ENCODE data around the gene IL18R1. TPM values are rescaled to one million over a fixed set of nuclear protein-coding genes. Genes with fewer than 3 reads are reported as not detected.

Gene IL18R1
- total RNA-seq, 1 donor from 2014 or later = not detected

DNA sequence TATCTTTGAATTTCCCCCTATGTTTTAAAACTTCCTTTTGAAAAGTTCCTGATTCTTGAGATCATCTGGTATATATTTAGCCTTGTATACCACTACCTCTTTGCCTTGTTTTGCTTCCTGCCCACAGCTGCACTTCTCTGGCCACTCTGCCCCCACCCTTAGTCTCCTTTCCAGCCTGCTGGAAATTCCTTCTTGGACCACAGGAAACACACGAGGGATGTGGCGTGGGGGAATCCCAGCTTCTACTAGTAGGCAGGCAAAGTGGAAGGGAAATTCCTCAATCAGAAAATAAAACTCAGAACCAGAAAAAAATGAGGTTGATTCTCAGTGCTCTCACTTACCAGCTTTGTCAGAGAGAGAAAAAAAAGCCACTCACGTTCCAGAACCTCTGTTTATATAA is 80.7 kb downstream of the IL18R1 start:
- Mint-ChIP-seq H3K4me1 (ENCODE audit: low read depth, unreplicated experiment) (no peaks in the 10 kb centered on the region), H3K36me3 (ENCODE audit: unreplicated experiment) (no peaks in the 10 kb centered on the region), H3K9me3 (ENCODE audit: unreplicated experiment) (no peaks in the 10 kb centered on the region), H3K4me3 (ENCODE audit: unreplicated experiment) (no peak overlapping the region), H3K27me3 (ENCODE audit: unreplicated experiment) (no peaks in the 10 kb centered on the region), H3K27ac (ENCODE audit: unreplicated experiment) (no peak overlapping the region)
- DNase-seq = no peak
- TF ChIP-seq, protein P1, sequence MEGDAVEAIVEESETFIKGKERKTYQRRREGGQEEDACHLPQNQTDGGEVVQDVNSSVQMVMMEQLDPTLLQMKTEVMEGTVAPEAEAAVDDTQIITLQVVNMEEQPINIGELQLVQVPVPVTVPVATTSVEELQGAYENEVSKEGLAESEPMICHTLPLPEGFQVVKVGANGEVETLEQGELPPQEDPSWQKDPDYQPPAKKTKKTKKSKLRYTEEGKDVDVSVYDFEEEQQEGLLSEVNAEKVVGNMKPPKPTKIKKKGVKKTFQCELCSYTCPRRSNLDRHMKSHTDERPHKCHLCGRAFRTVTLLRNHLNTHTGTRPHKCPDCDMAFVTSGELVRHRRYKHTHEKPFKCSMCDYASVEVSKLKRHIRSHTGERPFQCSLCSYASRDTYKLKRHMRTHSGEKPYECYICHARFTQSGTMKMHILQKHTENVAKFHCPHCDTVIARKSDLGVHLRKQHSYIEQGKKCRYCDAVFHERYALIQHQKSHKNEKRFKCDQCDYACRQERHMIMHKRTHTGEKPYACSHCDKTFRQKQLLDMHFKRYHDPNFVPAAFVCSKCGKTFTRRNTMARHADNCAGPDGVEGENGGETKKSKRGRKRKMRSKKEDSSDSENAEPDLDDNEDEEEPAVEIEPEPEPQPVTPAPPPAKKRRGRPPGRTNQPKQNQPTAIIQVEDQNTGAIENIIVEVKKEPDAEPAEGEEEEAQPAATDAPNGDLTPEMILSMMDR (IDR thresholded peaks at IDR 0.05; ENCODE audit: partially characterized antibody, unreplicated experiment) = no peak

DNA sequence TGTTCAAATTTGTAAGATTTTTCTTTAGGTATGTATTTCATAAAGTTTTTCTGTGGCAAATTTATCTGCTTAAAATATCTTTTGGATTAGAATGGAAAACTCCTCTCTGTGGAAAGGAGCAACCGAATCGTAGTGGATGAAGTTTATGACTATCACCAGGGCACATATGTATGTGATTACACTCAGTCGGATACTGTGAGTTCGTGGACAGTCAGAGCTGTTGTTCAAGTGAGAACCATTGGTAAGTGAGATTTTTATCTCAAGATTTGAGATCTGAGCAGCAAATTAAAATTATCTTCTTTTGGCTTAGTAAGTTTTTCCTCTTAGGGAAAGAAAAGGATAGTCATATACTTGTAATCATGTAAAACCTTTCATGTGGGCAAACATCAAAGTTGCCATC is 81.5 kb downstream of the IL18R1 start:
- Mint-ChIP-seq H3K9me3 (ENCODE audit: unreplicated experiment) (no peaks in the 10 kb centered on the region), H3K4me1 (ENCODE audit: low read depth, unreplicated experiment) (no peaks in the 10 kb centered on the region), H3K27ac (ENCODE audit: unreplicated experiment) (no peak overlapping the region), H3K36me3 (ENCODE audit: unreplicated experiment) (no peaks in the 10 kb centered on the region), H3K27me3 (ENCODE audit: unreplicated experiment) (no peaks in the 10 kb centered on the region), H3K4me3 (ENCODE audit: unreplicated experiment) (no peak overlapping the region)
- no peak for DNase-seq
- TF ChIP-seq, protein P1 (IDR thresholded peaks at IDR 0.05; ENCODE audit: partially characterized antibody, unreplicated experiment) = no peak

DNA sequence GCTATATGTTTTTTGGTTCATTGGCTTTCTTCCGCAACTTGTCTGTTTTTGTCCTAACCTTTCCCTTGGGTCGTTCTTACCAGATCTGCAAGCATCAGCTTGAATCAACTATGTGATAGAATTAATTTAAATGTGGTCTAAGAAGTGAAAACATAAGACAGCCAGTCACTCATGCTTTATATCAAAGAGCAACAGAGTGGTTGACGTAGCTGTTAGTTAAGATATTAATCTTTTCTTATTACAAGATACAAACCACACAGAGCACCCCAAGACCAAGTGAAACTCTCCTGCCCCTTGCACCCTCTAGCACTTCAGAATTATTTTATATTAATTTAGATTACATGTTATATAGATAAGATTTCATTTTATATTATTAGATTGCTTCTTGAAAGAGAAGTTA is 82.5 kb downstream of the IL18R1 start:
- Mint-ChIP-seq H3K4me1 (ENCODE audit: low read depth, unreplicated experiment) (no peaks in the 10 kb centered on the region), H3K9me3 (ENCODE audit: unreplicated experiment) (no peaks in the 10 kb centered on the region), H3K36me3 (ENCODE audit: unreplicated experiment) (no peaks in the 10 kb centered on the region), H3K27me3 (ENCODE audit: unreplicated experiment) (peaks cover 2% of the 10 kb centered on the region), H3K27ac (ENCODE audit: unreplicated experiment) (no peak overlapping the region), H3K4me3 (ENCODE audit: unreplicated experiment) (no peak overlapping the region)
- DNase-seq = no peak
- TF ChIP-seq, protein P1 (IDR thresholded peaks at IDR 0.05; ENCODE audit: partially characterized antibody, unreplicated experiment) = no peak

DNA sequence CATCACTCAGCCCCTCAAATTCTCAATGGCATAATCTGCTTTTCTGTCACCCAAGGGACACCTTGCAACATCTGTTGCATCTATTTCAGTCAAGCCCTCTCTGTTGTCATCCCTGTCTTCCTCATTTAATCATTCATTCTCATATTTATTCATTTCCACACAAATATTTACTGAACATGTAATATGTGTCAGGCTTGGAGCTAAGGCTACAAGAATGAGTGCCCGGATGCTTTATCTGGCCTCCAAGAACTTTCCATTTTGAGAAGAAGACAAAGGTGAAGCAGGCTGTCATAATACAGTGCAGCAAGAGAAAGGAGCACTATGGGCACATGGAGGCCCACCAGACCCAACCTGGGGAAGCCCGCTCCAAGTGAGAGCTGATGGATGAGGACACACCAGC is 83.0 kb downstream of the IL18R1 start:
- Mint-ChIP-seq H3K4me3 (ENCODE audit: unreplicated experiment) (no peak overlapping the region), H3K9me3 (ENCODE audit: unreplicated experiment) (no peaks in the 10 kb centered on the region), H3K36me3 (ENCODE audit: unreplicated experiment) (no peaks in the 10 kb centered on the region), H3K4me1 (ENCODE audit: low read depth, unreplicated experiment) (no peaks in the 10 kb centered on the region), H3K27me3 (ENCODE audit: unreplicated experiment) (peaks cover 2% of the 10 kb centered on the region), H3K27ac (ENCODE audit: unreplicated experiment) (no peak overlapping the region)
- TF ChIP-seq, protein P1 (IDR thresholded peaks at IDR 0.05; ENCODE audit: partially characterized antibody, unreplicated experiment) = no peak
- no peak for DNase-seq

DNA sequence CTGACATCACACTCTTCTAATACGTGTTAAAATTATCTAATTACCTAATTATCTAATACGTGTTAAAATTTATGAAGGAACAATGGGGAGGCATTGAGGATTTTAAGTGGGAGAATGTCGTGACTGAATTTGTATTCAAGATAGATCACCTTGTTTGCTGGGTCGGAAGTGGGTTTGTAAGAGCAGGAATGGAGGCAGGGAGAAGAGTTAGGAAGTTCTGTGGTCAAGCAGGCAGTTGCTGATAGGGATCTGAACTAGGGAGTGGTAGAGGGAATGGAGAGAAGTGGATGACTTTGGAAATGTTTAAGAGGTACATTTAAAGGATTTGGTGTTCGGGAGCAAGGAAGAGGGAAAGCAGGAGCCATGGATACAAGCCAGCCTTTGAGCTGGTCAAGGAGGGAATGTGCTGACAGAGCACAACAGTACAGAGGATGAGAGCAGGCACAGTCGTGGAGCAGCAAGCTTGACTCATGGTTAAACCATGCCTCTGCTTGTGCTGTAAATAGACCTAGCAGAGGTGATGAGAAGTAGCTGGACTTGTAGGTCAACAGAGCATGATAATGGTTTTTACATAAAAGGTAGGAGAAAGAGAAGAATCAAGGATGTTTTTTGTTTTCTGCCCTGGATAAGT is 83.6 kb downstream of the IL18R1 start:
- no peak overlapping the region for H3K27ac Mint-ChIP-seq (ENCODE audit: unreplicated experiment)
- H3K4me1 Mint-ChIP-seq (ENCODE audit: low read depth, unreplicated experiment) = no peaks in the 10 kb centered on the region
- H3K9me3 Mint-ChIP-seq (ENCODE audit: unreplicated experiment) = no peaks in the 10 kb centered on the region
- TF ChIP-seq, protein P1 (IDR thresholded peaks at IDR 0.05; ENCODE audit: partially characterized antibody, unreplicated experiment) = no peak
- peaks cover 2% of the 10 kb centered on the region for H3K27me3 Mint-ChIP-seq (ENCODE audit: unreplicated experiment)
- H3K36me3 Mint-ChIP-seq (ENCODE audit: unreplicated experiment) = no peaks in the 10 kb centered on the region
- no peak for DNase-seq
- no peak overlapping the region for H3K4me3 Mint-ChIP-seq (ENCODE audit: unreplicated experiment)
